ENCODE measurements around the gene MED10.

- no peak for TF ChIP-seq EP300 (IDR thresholded peaks at IDR 0.05)
- no peak for TF ChIP-seq CTCF (IDR thresholded peaks at IDR 0.05)
Measured at GRCh38 chr5:6340100-6340499, 38.2 kb downstream of the MED10 start.
